ENCODE data around the gene CALD1. TPM values are rescaled to one million over a fixed set of nuclear protein-coding genes. Genes with fewer than 3 reads are reported as not detected.

CALD1 gene
- total RNA-seq = 176 and 232 TPM in 2 replicates

GRCh38 chr7:134778941-134779740 is at the start of gene CALD1:
TSS of gene CALD1 (plus strand) at chr7:134779634. CDS start at chr7:134867734, 88,100 bp downstream.

GRCh38 chr7:134986363-134987251 is 207.2 kb downstream of the CALD1 start, which contains the start of gene AGBL3:
TSS of gene AGBL3 (plus strand) at chr7:134986508. CDS start at chr7:134987934, 1,426 bp downstream.

Other genes starting within 250 kb of the CALD1 start
- under 0.01 TPM in 1 of 2 replicates, not detected in the other for gene AKR1B15, start 230.5 kb upstream of the CALD1 start, total RNA-seq
- gene BPGM, start 132.8 kb upstream of the CALD1 start, total RNA-seq = 26.9 and 30.8 TPM in 2 replicates
- gene AGBL3, start 206.9 kb downstream of the CALD1 start, total RNA-seq = 0.83 and 1.7 TPM in 2 replicates

All from smooth muscle cell of trachea (primary cell).